ENCODE results near the gene IFITM2.

The IFITM2 gene

GRCh38 chr11:282171-282570, 25.4 kb upstream of the IFITM2 start:
- ChIA-PET CTCF (no interaction called here), POLR2A (no interaction called here)
- TF ChIP-seq FOXA1 (IDR thresholded peaks at IDR 0.05) (no peak), HDGF (IDR thresholded peaks at IDR 0.05; ENCODE audit: borderline replicate concordance) (no peak), ARNT (IDR thresholded peaks at IDR 0.05) (no peak), BHLHE40 (IDR thresholded peaks at IDR 0.05; ENCODE audit: borderline replicate concordance) (no peak)
- DNase-seq (ENCODE audit: extremely low spot score), result no peak

GRCh38 chr11:282630-283360, 24.8 kb upstream of the IFITM2 start:
- ChIA-PET POLR2A (no interaction called here), CTCF (no interaction called here)
- no peak for DNase-seq (ENCODE audit: extremely low spot score)
- TF ChIP-seq SUZ12 (IDR thresholded peaks at IDR 0.05) (no peak), TARDBP (IDR thresholded peaks at IDR 0.05) (no peak), ARNT (IDR thresholded peaks at IDR 0.05) (no peak), ELF4 (IDR thresholded peaks at IDR 0.05) (no peak), FOXA1 (IDR thresholded peaks at IDR 0.05) (no peak), ZNF384 (IDR thresholded peaks at IDR 0.05) (no peak), LEF1 (IDR thresholded peaks at IDR 0.05; ENCODE audit: borderline replicate concordance) (no peak), FOXM1 (IDR thresholded peaks at IDR 0.05; ENCODE audit: borderline replicate concordance) (no peak), NFRKB (IDR thresholded peaks at IDR 0.05) (no peak), PKNOX1 (IDR thresholded peaks at IDR 0.05) (no peak), CTBP1 (IDR thresholded peaks at IDR 0.05; ENCODE audit: borderline replicate concordance) (no peak), L3MBTL2 (conservative IDR thresholded peaks at IDR 0.05) (no peak), SP1 (IDR thresholded peaks at IDR 0.05) (no peak), BHLHE40 (IDR thresholded peaks at IDR 0.05; ENCODE audit: borderline replicate concordance) (no peak), HDGF (IDR thresholded peaks at IDR 0.05; ENCODE audit: borderline replicate concordance) (no peak), FOXK2 (IDR thresholded peaks at IDR 0.05) (no peak)

GRCh38 chr11:283405-284104, 24.1 kb upstream of the IFITM2 start:
- no peak for TF ChIP-seq FOXA1 (IDR thresholded peaks at IDR 0.05)
- no peak for TF ChIP-seq FOXM1 (IDR thresholded peaks at IDR 0.05; ENCODE audit: borderline replicate concordance)
- TF ChIP-seq NFRKB (IDR thresholded peaks at IDR 0.05), result no peak
- no peak for TF ChIP-seq FOXK2 (IDR thresholded peaks at IDR 0.05)
- no peak for TF ChIP-seq CTBP1 (IDR thresholded peaks at IDR 0.05; ENCODE audit: borderline replicate concordance)
- TF ChIP-seq L3MBTL2 (conservative IDR thresholded peaks at IDR 0.05), result no peak
- TF ChIP-seq LEF1 (IDR thresholded peaks at IDR 0.05; ENCODE audit: borderline replicate concordance), result no peak
- TF ChIP-seq ELF4 (IDR thresholded peaks at IDR 0.05), result no peak
- no peak for TF ChIP-seq HDGF (IDR thresholded peaks at IDR 0.05; ENCODE audit: borderline replicate concordance)
- no peak for TF ChIP-seq ZNF384 (IDR thresholded peaks at IDR 0.05)
- no peak for TF ChIP-seq ARNT (IDR thresholded peaks at IDR 0.05)
- no peak for TF ChIP-seq SUZ12 (IDR thresholded peaks at IDR 0.05)
- no peak for TF ChIP-seq PKNOX1 (IDR thresholded peaks at IDR 0.05)
- no peak for DNase-seq (ENCODE audit: extremely low spot score)
- CTCF ChIA-PET, result no interaction called here
- POLR2A ChIA-PET, result no interaction called here

GRCh38 chr11:284105-285020, 23.3 kb upstream of the IFITM2 start:
- no peak for TF ChIP-seq ARNT (IDR thresholded peaks at IDR 0.05)
- TF ChIP-seq NFRKB (IDR thresholded peaks at IDR 0.05), result no peak
- TF ChIP-seq PKNOX1 (IDR thresholded peaks at IDR 0.05), result no peak
- TF ChIP-seq FOXM1 (IDR thresholded peaks at IDR 0.05; ENCODE audit: borderline replicate concordance), result no peak
- no peak for TF ChIP-seq ZNF384 (IDR thresholded peaks at IDR 0.05)
- TF ChIP-seq L3MBTL2 (conservative IDR thresholded peaks at IDR 0.05), result no peak
- TF ChIP-seq HDGF (IDR thresholded peaks at IDR 0.05; ENCODE audit: borderline replicate concordance), result no peak
- no peak for TF ChIP-seq FOXK2 (IDR thresholded peaks at IDR 0.05)
- TF ChIP-seq TARDBP (IDR thresholded peaks at IDR 0.05), result no peak
- no peak for TF ChIP-seq FOXA1 (IDR thresholded peaks at IDR 0.05)
- no peak for TF ChIP-seq LEF1 (IDR thresholded peaks at IDR 0.05; ENCODE audit: borderline replicate concordance)
- no peak for TF ChIP-seq CTBP1 (IDR thresholded peaks at IDR 0.05; ENCODE audit: borderline replicate concordance)
- no peak for TF ChIP-seq SUZ12 (IDR thresholded peaks at IDR 0.05)
- TF ChIP-seq ELF4 (IDR thresholded peaks at IDR 0.05), result no peak
- TF ChIP-seq BHLHE40 (IDR thresholded peaks at IDR 0.05; ENCODE audit: borderline replicate concordance), result no peak
- no peak for TF ChIP-seq SP1 (IDR thresholded peaks at IDR 0.05)
- CTCF ChIA-PET, result no interaction called here
- no peak for DNase-seq (ENCODE audit: extremely low spot score)
- POLR2A ChIA-PET, result no interaction called here

All from HEK293T (cell line).